ENCODE results near the gene GOLIM4. TPM values are rescaled to one million over a fixed set of nuclear protein-coding genes. Genes with fewer than 3 reads are reported as not detected.

The GOLIM4 gene
- total RNA-seq, 1 experiment from 2014 or later: 24.6 TPM

DNA sequence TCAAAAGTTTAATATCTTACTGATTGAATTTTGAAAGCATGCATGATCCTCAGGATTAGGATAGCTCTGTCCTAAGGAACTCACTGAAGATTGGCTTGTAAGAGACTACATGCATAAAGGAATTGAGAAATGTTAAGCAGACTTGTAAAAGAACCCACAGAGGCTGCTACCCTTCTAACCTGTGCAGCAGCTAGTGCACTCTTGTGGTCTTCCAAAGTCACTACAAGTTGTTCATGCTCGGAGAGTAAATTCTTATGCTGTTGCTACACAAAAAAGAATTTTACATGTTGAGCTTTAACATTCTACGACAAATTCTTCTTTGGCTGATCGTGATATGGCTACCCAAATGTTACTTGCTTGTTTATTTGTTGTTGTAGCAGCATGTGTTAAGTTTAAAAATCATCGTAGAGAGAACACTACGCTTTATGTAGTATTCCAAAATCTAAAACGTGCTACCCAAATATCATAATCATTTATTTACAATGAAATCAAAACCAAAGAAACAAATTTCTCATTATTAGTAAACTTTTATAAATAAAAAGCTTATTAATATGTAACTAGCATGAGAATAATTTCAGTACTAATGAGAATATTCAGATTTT lies 55.0 kb downstream of the GOLIM4 start:
- Histone ChIP-seq H3K4me2 (ENCODE audit: insufficient read depth, insufficient read length, low read length) (no peak overlapping the region), H4K8ac (replicated peaks; ENCODE audit: insufficient read length, low read depth, low read length) (no peak overlapping the region), H3K27ac (ENCODE audit: insufficient read length, low read depth, low read length) (no peak overlapping the region), H3K27me3 (ENCODE audit: insufficient read depth, low read length) (no peaks in the 10 kb centered on the region), H2AK5ac (ENCODE audit: insufficient read length, low read length) (no peak overlapping the region), H2BK12ac (ENCODE audit: insufficient read length, low read depth, low read length) (no peak overlapping the region), H2BK20ac (ENCODE audit: low read depth, low read length, poor library complexity, severe bottlenecking) (no peak overlapping the region), H3K56ac (ENCODE audit: insufficient read length, low read depth, low read length) (no peak overlapping the region), H3K9ac (ENCODE audit: extremely low read depth, insufficient read length, low read length) (no peak overlapping the region), H2BK15ac (ENCODE audit: low read depth, low read length) (no peak overlapping the region), H3K79me2 (ENCODE audit: insufficient read depth, low read length) (no peaks in the 10 kb centered on the region), H3T11ph (ENCODE audit: low read length) (no peak overlapping the region), H4K91ac (ENCODE audit: insufficient read length, low read depth, low read length) (no peak overlapping the region), H2BK5ac (ENCODE audit: insufficient read length, low read length) (no peak overlapping the region), H3K4ac (ENCODE audit: low read depth, low read length) (no peak overlapping the region), H3K18ac (ENCODE audit: insufficient read length, low read depth, low read length) (no peak overlapping the region), H3K79me1 (ENCODE audit: insufficient read depth, low read depth, low read length, poor library complexity, severe bottlenecking) (no peaks in the 10 kb centered on the region), H2BK120ac (ENCODE audit: low read depth, low read length, poor library complexity, severe bottlenecking) (no peak overlapping the region), H3K9me3 (ENCODE audit: control insufficient read depth, low read depth, low read length) (no peaks in the 10 kb centered on the region), H2AFZ (ENCODE audit: low read length) (no peak overlapping the region), H3K4me1 (ENCODE audit: insufficient read depth, low read length) (no peaks in the 10 kb centered on the region), H3K14ac (ENCODE audit: insufficient read depth, low read length) (no peak overlapping the region), H4K5ac (ENCODE audit: insufficient read length, low read depth, low read length) (no peak overlapping the region), H3K23me2 (ENCODE audit: insufficient read length, low read depth, low read length, poor library complexity, severe bottlenecking) (no peaks in the 10 kb centered on the region), H3K23ac (ENCODE audit: insufficient read length, low read depth, low read length) (no peak overlapping the region), H4K20me1 (ENCODE audit: control insufficient read depth, insufficient read depth, insufficient read length) (no peaks in the 10 kb centered on the region)
- H3K4me1 Mint-ChIP-seq: peaks cover 7% of the 10 kb centered on the region in 2 experiments
- no peaks in the 10 kb centered on the region for H3K9me3 Mint-ChIP-seq
- no CpG with 5 or more reads among the region's 6 CpGs for WGBS (ENCODE audit: extremely low coverage, insufficient read length, low lambda C conversion rate)
- H3K27ac Mint-ChIP-seq: no peak overlapping the region
- DNase-seq: peak; percentile 45
- peaks cover 8 to 37% (median 17%) of the 10 kb centered on the region in 3 experiments; a peak in 6 of 7 replicates for H3K36me3 Mint-ChIP-seq (ENCODE audit: insufficient read depth in 1 of 3, low read depth in 3 of 3)
- H3K4me3 Mint-ChIP-seq: no peak overlapping the region
- no peaks in the 10 kb centered on the region for H3K27me3 Mint-ChIP-seq (ENCODE audit: low read depth)
- TF ChIP-seq, protein P1, sequence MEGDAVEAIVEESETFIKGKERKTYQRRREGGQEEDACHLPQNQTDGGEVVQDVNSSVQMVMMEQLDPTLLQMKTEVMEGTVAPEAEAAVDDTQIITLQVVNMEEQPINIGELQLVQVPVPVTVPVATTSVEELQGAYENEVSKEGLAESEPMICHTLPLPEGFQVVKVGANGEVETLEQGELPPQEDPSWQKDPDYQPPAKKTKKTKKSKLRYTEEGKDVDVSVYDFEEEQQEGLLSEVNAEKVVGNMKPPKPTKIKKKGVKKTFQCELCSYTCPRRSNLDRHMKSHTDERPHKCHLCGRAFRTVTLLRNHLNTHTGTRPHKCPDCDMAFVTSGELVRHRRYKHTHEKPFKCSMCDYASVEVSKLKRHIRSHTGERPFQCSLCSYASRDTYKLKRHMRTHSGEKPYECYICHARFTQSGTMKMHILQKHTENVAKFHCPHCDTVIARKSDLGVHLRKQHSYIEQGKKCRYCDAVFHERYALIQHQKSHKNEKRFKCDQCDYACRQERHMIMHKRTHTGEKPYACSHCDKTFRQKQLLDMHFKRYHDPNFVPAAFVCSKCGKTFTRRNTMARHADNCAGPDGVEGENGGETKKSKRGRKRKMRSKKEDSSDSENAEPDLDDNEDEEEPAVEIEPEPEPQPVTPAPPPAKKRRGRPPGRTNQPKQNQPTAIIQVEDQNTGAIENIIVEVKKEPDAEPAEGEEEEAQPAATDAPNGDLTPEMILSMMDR (conservative IDR thresholded peaks at IDR 0.05): peak; percentile 82
